ENCODE data around the gene LUZP2.

DNA sequence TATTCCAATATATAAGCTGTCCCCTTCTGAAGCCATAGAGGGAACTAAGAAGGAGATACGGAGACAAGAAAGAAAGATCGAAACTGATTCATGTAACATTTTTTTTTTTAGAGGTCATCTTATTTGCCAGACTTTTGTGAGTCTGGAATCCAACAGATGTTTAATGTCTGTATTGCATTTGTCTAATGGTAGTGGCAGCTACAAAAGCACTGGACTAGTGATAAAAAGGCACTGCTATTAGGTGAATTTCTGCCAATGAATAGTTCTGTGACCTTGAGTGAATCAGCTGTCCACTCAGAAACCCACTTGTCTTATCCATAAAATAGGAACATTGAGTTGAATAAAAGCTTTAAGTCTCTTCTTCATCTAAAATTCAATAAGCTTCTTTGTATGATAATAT, 25.8 kb upstream of the LUZP2 start:
- TF ChIP-seq POLR2A (IDR thresholded peaks at IDR 0.05) = no peak
- TF ChIP-seq, protein P1, sequence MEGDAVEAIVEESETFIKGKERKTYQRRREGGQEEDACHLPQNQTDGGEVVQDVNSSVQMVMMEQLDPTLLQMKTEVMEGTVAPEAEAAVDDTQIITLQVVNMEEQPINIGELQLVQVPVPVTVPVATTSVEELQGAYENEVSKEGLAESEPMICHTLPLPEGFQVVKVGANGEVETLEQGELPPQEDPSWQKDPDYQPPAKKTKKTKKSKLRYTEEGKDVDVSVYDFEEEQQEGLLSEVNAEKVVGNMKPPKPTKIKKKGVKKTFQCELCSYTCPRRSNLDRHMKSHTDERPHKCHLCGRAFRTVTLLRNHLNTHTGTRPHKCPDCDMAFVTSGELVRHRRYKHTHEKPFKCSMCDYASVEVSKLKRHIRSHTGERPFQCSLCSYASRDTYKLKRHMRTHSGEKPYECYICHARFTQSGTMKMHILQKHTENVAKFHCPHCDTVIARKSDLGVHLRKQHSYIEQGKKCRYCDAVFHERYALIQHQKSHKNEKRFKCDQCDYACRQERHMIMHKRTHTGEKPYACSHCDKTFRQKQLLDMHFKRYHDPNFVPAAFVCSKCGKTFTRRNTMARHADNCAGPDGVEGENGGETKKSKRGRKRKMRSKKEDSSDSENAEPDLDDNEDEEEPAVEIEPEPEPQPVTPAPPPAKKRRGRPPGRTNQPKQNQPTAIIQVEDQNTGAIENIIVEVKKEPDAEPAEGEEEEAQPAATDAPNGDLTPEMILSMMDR (IDR thresholded peaks at IDR 0.05) = no peak
